ENCODE measurements around the gene PLD2. TPM values are rescaled to one million over a fixed set of nuclear protein-coding genes. Genes with fewer than 3 reads are reported as not detected.
A peak's percentile ranks its signal among the peaks of the same experiment; 100 is the strongest.

The PLD2 gene
- total RNA-seq, 1 donor from 2014 or later: 49.3 TPM

DNA sequence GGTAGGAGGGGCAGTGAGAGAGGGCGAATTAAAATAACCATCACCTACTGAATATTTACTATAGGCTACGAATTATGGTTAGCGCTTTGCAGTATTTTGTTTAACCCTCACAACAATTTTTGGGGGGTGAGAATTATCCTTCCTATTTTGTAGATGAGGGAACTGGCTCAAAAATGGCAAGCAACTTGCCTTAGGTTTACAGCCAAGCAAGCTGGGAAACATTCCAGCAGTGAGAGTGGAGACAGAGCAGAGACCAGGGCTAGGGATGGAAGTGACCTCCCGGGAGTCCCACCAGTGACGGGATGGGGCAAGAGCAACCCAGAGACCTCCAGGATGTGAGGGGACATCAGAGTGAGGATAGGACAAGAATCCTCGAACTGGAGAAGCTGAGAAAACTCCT is 20.4 kb upstream of the PLD2 start:
- Mint-ChIP-seq H3K36me3 (ENCODE audit: unreplicated experiment) (no peaks in the 10 kb centered on the region), H3K4me3 (ENCODE audit: unreplicated experiment) (no peak overlapping the region), H3K27me3 (ENCODE audit: unreplicated experiment) (peaks cover 5% of the 10 kb centered on the region), H3K4me1 (ENCODE audit: unreplicated experiment) (peaks cover 17% of the 10 kb centered on the region), H3K27ac (ENCODE audit: unreplicated experiment) (no peak overlapping the region), H3K9me3 (ENCODE audit: unreplicated experiment) (no peaks in the 10 kb centered on the region)
- no peak for DNase-seq (ENCODE audit: extremely low spot score, unreplicated experiment)
- TF ChIP-seq CTCF (IDR thresholded peaks at IDR 0.05): no peak

- Mint-ChIP-seq H3K4me3 (ENCODE audit: unreplicated experiment) (peak overlapping the region; percentile 60), H3K4me1 (ENCODE audit: unreplicated experiment) (peaks cover 17% of the 10 kb centered on the region), H3K36me3 (ENCODE audit: unreplicated experiment) (no peaks in the 10 kb centered on the region), H3K9me3 (ENCODE audit: unreplicated experiment) (no peaks in the 10 kb centered on the region), H3K27ac (ENCODE audit: unreplicated experiment) (peak overlapping the region; percentile 57), H3K27me3 (ENCODE audit: unreplicated experiment) (peaks cover 6% of the 10 kb centered on the region)
- no peak for TF ChIP-seq CTCF (IDR thresholded peaks at IDR 0.05)
- no peak for DNase-seq (ENCODE audit: extremely low spot score, unreplicated experiment)
These were observed 18.7 kb upstream of the PLD2 start for GRCh38 chr17:4788159-4788806.

GRCh38 chr17:4788807-4789700 is 17.9 kb upstream of the PLD2 start, which contains the start of gene GLTPD2:
Gene GLTPD2, plus strand, starts transcription at chr17:4788964. Its CDS starts 48 bp downstream, at chr17:4789012.
- H3K9me3 Mint-ChIP-seq (ENCODE audit: unreplicated experiment): no peaks in the 10 kb centered on the region
- H3K4me3 Mint-ChIP-seq (ENCODE audit: unreplicated experiment): peak within 1 kb of the TSS; percentile 79
- H3K4me1 Mint-ChIP-seq (ENCODE audit: unreplicated experiment): peaks cover 17% of the 10 kb centered on the region
- H3K27ac Mint-ChIP-seq (ENCODE audit: unreplicated experiment): peak within 1 kb of the TSS; percentile 76
- TF ChIP-seq CTCF (IDR thresholded peaks at IDR 0.05): no peak
- no peaks in the 10 kb centered on the region for H3K36me3 Mint-ChIP-seq (ENCODE audit: unreplicated experiment)
- no peak for DNase-seq (ENCODE audit: extremely low spot score, unreplicated experiment)
- peaks cover 3% of the 10 kb centered on the region for H3K27me3 Mint-ChIP-seq (ENCODE audit: unreplicated experiment)

GRCh38 chr17:4789701-4789950 is 17.3 kb upstream of the PLD2 start:
- DNase-seq (ENCODE audit: extremely low spot score, unreplicated experiment): no peak
- peak overlapping the region; percentile 79 for H3K4me3 Mint-ChIP-seq (ENCODE audit: unreplicated experiment)
- H3K9me3 Mint-ChIP-seq (ENCODE audit: unreplicated experiment): no peaks in the 10 kb centered on the region
- peaks cover 3% of the 10 kb centered on the region for H3K27me3 Mint-ChIP-seq (ENCODE audit: unreplicated experiment)
- no peak for TF ChIP-seq CTCF (IDR thresholded peaks at IDR 0.05)
- H3K4me1 Mint-ChIP-seq (ENCODE audit: unreplicated experiment): peaks cover 17% of the 10 kb centered on the region
- peak overlapping the region; percentile 76 for H3K27ac Mint-ChIP-seq (ENCODE audit: unreplicated experiment)
- H3K36me3 Mint-ChIP-seq (ENCODE audit: unreplicated experiment): no peaks in the 10 kb centered on the region

Data from osteocyte (in vitro differentiated cells).